Measurements from ENCODE around the gene CFAP299. TPM values are rescaled to one million over a fixed set of nuclear protein-coding genes. Genes with fewer than 3 reads are reported as not detected.

The CFAP299 gene
- total and polyA plus RNA-seq, 2 of the 13 experiments (the other 11 are each of a cell fraction or from before 2014, with no cell fraction given), result not detected

- TF ChIP-seq ZXDC (CRISPR knock-in tag; IDR thresholded peaks at IDR 0.05) (no peak), NRL (CRISPR knock-in tag; IDR thresholded peaks at IDR 0.05; ENCODE audit: borderline replicate concordance) (no peak), ZNF484 (CRISPR knock-in tag; IDR thresholded peaks at IDR 0.05; ENCODE audit: borderline replicate concordance, low read depth) (no peak), RCOR2 (CRISPR knock-in tag; IDR thresholded peaks at IDR 0.05) (peak; percentile 57; the same call in 1 of the 2 replicates), ATRX (CRISPR knock-in tag; IDR thresholded peaks at IDR 0.05; ENCODE audit: borderline replicate concordance) (no peak), PHF5A (CRISPR knock-in tag; IDR thresholded peaks at IDR 0.05; ENCODE audit: low read depth, unreplicated experiment) (no peak), ZC3H4 (CRISPR knock-in tag; IDR thresholded peaks at IDR 0.05; ENCODE audit: borderline replicate concordance) (no peak), SNAPC2 (CRISPR knock-in tag; IDR thresholded peaks at IDR 0.05) (no peak), BRCA1 (CRISPR knock-in tag; IDR thresholded peaks at IDR 0.05) (no peak), ZNF329 (CRISPR knock-in tag; IDR thresholded peaks at IDR 0.05; ENCODE audit: low read depth) (no peak), SATB2 (CRISPR knock-in tag; IDR thresholded peaks at IDR 0.05) (no peak), CBX2 (IDR thresholded peaks at IDR 0.05; ENCODE audit: low read depth, low read length) (no peak), CBX2 (CRISPR knock-in tag; IDR thresholded peaks at IDR 0.05; ENCODE audit: low read depth) (no peak), HDAC2 (CRISPR knock-in tag; IDR thresholded peaks at IDR 0.05) (peak; percentile 89), ZNF652 (CRISPR knock-in tag; IDR thresholded peaks at IDR 0.05; ENCODE audit: borderline replicate concordance, low read depth) (peak; percentile 66), ZFP36 (IDR thresholded peaks at IDR 0.05; ENCODE audit: borderline replicate concordance, low read depth, low read length, partially characterized antibody) (peak; percentile 43), GPN1 (CRISPR knock-in tag; IDR thresholded peaks at IDR 0.05; ENCODE audit: borderline replicate concordance) (no peak), SKI (IDR thresholded peaks at IDR 0.05; ENCODE audit: partially characterized antibody) (peak; percentile 76), ZNF136 (CRISPR knock-in tag; IDR thresholded peaks at IDR 0.05; ENCODE audit: low read depth) (no peak), ZNF746 (CRISPR knock-in tag; IDR thresholded peaks at IDR 0.05) (no peak), NR2F1 (CRISPR knock-in tag; IDR thresholded peaks at IDR 0.05) (no peak), ARHGAP35 (CRISPR knock-in tag; IDR thresholded peaks at IDR 0.05; ENCODE audit: borderline replicate concordance) (no peak), MYNN (CRISPR knock-in tag; IDR thresholded peaks at IDR 0.05; ENCODE audit: low read depth) (no peak), ZNF441 (CRISPR knock-in tag; IDR thresholded peaks at IDR 0.05; ENCODE audit: borderline replicate concordance) (no peak), LRRFIP1 (CRISPR knock-in tag; conservative IDR thresholded peaks at IDR 0.05) (no peak), GMEB1 (CRISPR knock-in tag; IDR thresholded peaks at IDR 0.05; ENCODE audit: borderline replicate concordance) (no peak)
These were observed 279.6 kb downstream of the CFAP299 start (continued) for GRCh38 chr4:80615099-80615498.

Measured in HepG2 (cell line).